GM12878 (cell line): ENCODE results near the gene FAM9C. TPM values are rescaled to one million over a fixed set of nuclear protein-coding genes. Genes with fewer than 3 reads are reported as not detected.

ENCODE experiments used
- HDAC6 ChIP-seq: fragments of 200-600 bp; sonication (generic); IDR thresholded peaks from one replicate; pipeline ENCODE4 v1.8.0; 2017; ENCODE audit warnings: antibody characterized with exemption; ENCODE audit not compliant: unreplicated experiment
- RAD51 ChIP-seq: fragments of 450-650 bp; IDR thresholded peaks from 2 replicates; pipeline ENCODE4 v1.6.1; 2016; ENCODE audit warnings: moderate library complexity, mild to moderate bottlenecking, inconsistent platforms
- RFX5 ChIP-seq: IDR thresholded peaks from 2 replicates; pipeline ENCODE4 v1.6.1; 2011; ENCODE audit warnings: low read depth, low read length, improper control_type of control experiment
- ZNF207 ChIP-seq: fragments of 450-650 bp; IDR thresholded peaks from 2 replicates; pipeline ENCODE4 v1.6.1; 2014; ENCODE audit warnings: antibody characterized with exemption, mild to moderate bottlenecking, borderline replicate concordance
- polyA plus RNA-seq, 11 experiments: library from polyadenylated mRNA; depleted of rRNA in 4 of 11; unstranded in 6 of 11; stranded (reverse) in 5 of 11; fragments of >200 nt; fragmentation: Nextera tagmentation in 4 of 11; fragmentation: Illumina TruSeq in 1 of 11; extraction: Ambion mirVana in 4 of 11; extraction: Trizol in 1 of 11; gene quantifications; 1 replicate in 1 of 11; 2 replicates in 10 of 11; pipeline versions ENCODE4 v1.2.1 to v1.2.3, GENCODE V29; 2011 to 2016; ENCODE audit warnings: inconsistent platforms in 2 of 11, missing spikeins in 2 of 11, low read depth in 1 of 11
- total RNA-seq, 4 experiments: library from RNA; depleted of rRNA in 3 of 4; stranded (reverse); fragments of >200 nt in 3 of 4; fragmentation: Illumina TruSeq in 1 of 4; extraction: Trizol in 1 of 4; gene quantifications; 2 replicates each; pipeline versions ENCODE4 v1.2.1 to v1.2.3, GENCODE V29; 2013 to 2021
- TF ChIP-seq, protein P1 (sequence below): IDR thresholded peaks from 2 replicates; pipeline ENCODE4 v1.6.1; 2011; ENCODE audit warnings: low read depth, low read length, improper control_type of control experiment, borderline replicate concordance
- TF ChIP-seq, protein P2 (sequence below): fragments of 450-650 bp; IDR thresholded peaks from 2 replicates; pipeline ENCODE4 v1.6.1; 2017; ENCODE audit warnings: mild to moderate bottlenecking, moderate library complexity
- TF ChIP-seq, protein P3 (sequence below): fragments of 450-650 bp; IDR thresholded peaks from 2 replicates; pipeline ENCODE4 v1.6.1; 2017; ENCODE audit warnings: mild to moderate bottlenecking, moderate library complexity
- TF ChIP-seq, protein P4 (sequence below): fragments of 450-650 bp; IDR thresholded peaks from 2 replicates; pipeline ENCODE4 v1.6.1; 2014; ENCODE audit warnings: mild to moderate bottlenecking
- TF ChIP-seq, protein P5 (sequence below): fragments of 150-350 bp; IDR thresholded peaks from 2 replicates; pipeline ENCODE4 v1.6.1; 2016; ENCODE audit warnings: low read depth, low read length

Gene FAM9C
- total and polyA plus RNA-seq, 10 of the 15 experiments (the other 5 are each of a cell fraction or from before 2014, with no cell fraction given) = 0.01 to 0.03 TPM; not detected in 8

DNA sequence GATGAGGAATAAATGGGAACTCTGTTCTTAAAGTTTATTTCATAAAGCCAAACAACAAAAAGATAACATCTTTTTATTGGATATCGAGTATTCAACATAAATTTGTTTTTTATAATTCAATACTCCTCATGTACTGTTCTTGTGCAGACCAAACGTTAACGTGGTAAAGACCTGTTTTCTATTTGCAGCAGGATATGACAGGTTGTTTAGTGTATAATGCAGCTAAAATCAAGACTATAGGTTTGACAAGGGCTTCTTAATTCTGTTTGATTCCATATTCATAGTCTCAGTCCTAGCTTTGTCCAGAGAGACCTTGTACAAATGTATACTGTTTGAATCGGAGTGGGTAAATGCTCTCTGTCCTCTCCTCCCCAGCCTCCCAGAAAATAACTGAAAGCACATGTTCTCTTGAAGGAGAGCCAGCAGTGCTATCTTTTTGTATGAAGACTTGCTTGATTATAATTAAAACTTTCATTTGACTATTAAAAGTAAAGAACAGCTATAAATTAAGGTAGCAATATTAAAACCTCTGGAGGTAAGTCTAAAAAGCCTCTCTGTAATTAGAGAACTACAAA lies 51.8 kb downstream of the FAM9C start (continued):
- TF ChIP-seq, protein P1, sequence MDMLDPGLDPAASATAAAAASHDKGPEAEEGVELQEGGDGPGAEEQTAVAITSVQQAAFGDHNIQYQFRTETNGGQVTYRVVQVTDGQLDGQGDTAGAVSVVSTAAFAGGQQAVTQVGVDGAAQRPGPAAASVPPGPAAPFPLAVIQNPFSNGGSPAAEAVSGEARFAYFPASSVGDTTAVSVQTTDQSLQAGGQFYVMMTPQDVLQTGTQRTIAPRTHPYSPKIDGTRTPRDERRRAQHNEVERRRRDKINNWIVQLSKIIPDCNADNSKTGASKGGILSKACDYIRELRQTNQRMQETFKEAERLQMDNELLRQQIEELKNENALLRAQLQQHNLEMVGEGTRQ = no peak
- no peak for TF ChIP-seq RAD51
- TF ChIP-seq, protein P2, sequence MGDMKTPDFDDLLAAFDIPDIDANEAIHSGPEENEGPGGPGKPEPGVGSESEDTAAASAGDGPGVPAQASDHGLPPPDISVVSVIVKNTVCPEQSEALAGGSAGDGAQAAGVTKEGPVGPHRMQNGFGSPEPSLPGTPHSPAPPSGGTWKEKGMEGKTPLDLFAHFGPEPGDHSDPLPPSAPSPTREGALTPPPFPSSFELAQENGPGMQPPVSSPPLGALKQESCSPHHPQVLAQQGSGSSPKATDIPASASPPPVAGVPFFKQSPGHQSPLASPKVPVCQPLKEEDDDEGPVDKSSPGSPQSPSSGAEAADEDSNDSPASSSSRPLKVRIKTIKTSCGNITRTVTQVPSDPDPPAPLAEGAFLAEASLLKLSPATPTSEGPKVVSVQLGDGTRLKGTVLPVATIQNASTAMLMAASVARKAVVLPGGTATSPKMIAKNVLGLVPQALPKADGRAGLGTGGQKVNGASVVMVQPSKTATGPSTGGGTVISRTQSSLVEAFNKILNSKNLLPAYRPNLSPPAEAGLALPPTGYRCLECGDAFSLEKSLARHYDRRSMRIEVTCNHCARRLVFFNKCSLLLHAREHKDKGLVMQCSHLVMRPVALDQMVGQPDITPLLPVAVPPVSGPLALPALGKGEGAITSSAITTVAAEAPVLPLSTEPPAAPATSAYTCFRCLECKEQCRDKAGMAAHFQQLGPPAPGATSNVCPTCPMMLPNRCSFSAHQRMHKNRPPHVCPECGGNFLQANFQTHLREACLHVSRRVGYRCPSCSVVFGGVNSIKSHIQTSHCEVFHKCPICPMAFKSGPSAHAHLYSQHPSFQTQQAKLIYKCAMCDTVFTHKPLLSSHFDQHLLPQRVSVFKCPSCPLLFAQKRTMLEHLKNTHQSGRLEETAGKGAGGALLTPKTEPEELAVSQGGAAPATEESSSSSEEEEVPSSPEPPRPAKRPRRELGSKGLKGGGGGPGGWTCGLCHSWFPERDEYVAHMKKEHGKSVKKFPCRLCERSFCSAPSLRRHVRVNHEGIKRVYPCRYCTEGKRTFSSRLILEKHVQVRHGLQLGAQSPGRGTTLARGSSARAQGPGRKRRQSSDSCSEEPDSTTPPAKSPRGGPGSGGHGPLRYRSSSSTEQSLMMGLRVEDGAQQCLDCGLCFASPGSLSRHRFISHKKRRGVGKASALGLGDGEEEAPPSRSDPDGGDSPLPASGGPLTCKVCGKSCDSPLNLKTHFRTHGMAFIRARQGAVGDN = no peak
- no peak for TF ChIP-seq RFX5
- TF ChIP-seq HDAC6 = no peak
- TF ChIP-seq ZNF207 = no peak
- TF ChIP-seq, protein P3, sequence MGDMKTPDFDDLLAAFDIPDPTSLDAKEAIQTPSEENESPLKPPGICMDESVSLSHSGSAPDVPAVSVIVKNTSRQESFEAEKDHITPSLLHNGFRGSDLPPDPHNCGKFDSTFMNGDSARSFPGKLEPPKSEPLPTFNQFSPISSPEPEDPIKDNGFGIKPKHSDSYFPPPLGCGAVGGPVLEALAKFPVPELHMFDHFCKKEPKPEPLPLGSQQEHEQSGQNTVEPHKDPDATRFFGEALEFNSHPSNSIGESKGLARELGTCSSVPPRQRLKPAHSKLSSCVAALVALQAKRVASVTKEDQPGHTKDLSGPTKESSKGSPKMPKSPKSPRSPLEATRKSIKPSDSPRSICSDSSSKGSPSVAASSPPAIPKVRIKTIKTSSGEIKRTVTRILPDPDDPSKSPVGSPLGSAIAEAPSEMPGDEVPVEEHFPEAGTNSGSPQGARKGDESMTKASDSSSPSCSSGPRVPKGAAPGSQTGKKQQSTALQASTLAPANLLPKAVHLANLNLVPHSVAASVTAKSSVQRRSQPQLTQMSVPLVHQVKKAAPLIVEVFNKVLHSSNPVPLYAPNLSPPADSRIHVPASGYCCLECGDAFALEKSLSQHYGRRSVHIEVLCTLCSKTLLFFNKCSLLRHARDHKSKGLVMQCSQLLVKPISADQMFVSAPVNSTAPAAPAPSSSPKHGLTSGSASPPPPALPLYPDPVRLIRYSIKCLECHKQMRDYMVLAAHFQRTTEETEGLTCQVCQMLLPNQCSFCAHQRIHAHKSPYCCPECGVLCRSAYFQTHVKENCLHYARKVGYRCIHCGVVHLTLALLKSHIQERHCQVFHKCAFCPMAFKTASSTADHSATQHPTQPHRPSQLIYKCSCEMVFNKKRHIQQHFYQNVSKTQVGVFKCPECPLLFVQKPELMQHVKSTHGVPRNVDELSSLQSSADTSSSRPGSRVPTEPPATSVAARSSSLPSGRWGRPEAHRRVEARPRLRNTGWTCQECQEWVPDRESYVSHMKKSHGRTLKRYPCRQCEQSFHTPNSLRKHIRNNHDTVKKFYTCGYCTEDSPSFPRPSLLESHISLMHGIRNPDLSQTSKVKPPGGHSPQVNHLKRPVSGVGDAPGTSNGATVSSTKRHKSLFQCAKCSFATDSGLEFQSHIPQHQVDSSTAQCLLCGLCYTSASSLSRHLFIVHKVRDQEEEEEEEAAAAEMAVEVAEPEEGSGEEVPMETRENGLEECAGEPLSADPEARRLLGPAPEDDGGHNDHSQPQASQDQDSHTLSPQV = no peak
- TF ChIP-seq, protein P4, sequence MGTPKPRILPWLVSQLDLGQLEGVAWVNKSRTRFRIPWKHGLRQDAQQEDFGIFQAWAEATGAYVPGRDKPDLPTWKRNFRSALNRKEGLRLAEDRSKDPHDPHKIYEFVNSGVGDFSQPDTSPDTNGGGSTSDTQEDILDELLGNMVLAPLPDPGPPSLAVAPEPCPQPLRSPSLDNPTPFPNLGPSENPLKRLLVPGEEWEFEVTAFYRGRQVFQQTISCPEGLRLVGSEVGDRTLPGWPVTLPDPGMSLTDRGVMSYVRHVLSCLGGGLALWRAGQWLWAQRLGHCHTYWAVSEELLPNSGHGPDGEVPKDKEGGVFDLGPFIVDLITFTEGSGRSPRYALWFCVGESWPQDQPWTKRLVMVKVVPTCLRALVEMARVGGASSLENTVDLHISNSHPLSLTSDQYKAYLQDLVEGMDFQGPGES = no peak
- TF ChIP-seq, protein P5, sequence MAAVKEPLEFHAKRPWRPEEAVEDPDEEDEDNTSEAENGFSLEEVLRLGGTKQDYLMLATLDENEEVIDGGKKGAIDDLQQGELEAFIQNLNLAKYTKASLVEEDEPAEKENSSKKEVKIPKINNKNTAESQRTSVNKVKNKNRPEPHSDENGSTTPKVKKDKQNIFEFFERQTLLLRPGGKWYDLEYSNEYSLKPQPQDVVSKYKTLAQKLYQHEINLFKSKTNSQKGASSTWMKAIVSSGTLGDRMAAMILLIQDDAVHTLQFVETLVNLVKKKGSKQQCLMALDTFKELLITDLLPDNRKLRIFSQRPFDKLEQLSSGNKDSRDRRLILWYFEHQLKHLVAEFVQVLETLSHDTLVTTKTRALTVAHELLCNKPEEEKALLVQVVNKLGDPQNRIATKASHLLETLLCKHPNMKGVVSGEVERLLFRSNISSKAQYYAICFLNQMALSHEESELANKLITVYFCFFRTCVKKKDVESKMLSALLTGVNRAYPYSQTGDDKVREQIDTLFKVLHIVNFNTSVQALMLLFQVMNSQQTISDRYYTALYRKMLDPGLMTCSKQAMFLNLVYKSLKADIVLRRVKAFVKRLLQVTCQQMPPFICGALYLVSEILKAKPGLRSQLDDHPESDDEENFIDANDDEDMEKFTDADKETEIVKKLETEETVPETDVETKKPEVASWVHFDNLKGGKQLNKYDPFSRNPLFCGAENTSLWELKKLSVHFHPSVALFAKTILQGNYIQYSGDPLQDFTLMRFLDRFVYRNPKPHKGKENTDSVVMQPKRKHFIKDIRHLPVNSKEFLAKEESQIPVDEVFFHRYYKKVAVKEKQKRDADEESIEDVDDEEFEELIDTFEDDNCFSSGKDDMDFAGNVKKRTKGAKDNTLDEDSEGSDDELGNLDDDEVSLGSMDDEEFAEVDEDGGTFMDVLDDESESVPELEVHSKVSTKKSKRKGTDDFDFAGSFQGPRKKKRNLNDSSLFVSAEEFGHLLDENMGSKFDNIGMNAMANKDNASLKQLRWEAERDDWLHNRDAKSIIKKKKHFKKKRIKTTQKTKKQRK = no peak
